ENCODE results near the gene ARHGEF9.

The ARHGEF9 gene

GRCh38 chrX:63719633-63720032 lies 65.4 kb downstream of the ARHGEF9 start:
- ChIA-PET CTCF (no interaction called here), POLR2A (no interaction called here)
- TF ChIP-seq L3MBTL2 (conservative IDR thresholded peaks at IDR 0.05), result no peak
- no peak for TF ChIP-seq FOXM1 (IDR thresholded peaks at IDR 0.05; ENCODE audit: borderline replicate concordance)
- TF ChIP-seq LEF1 (IDR thresholded peaks at IDR 0.05; ENCODE audit: borderline replicate concordance), result no peak
- no peak for TF ChIP-seq ARNT (IDR thresholded peaks at IDR 0.05)
- TF ChIP-seq ZNF384 (IDR thresholded peaks at IDR 0.05), result no peak
- no peak for TF ChIP-seq BHLHE40 (IDR thresholded peaks at IDR 0.05; ENCODE audit: borderline replicate concordance)
- no peak for TF ChIP-seq TARDBP (IDR thresholded peaks at IDR 0.05)
- TF ChIP-seq FOXA1 (IDR thresholded peaks at IDR 0.05), result no peak
- TF ChIP-seq ELF4 (IDR thresholded peaks at IDR 0.05), result no peak
- no peak for TF ChIP-seq CTBP1 (IDR thresholded peaks at IDR 0.05; ENCODE audit: borderline replicate concordance)
- TF ChIP-seq PKNOX1 (IDR thresholded peaks at IDR 0.05), result no peak
- TF ChIP-seq SP1 (IDR thresholded peaks at IDR 0.05), result no peak
- no peak for TF ChIP-seq SUZ12 (IDR thresholded peaks at IDR 0.05)
- TF ChIP-seq HDGF (IDR thresholded peaks at IDR 0.05; ENCODE audit: borderline replicate concordance), result no peak
- TF ChIP-seq FOXK2 (IDR thresholded peaks at IDR 0.05), result no peak
- TF ChIP-seq NFRKB (IDR thresholded peaks at IDR 0.05), result no peak
- DNase-seq (ENCODE audit: extremely low spot score), result no peak

- TF ChIP-seq FOXM1 (IDR thresholded peaks at IDR 0.05; ENCODE audit: borderline replicate concordance) (no peak), ZNF384 (IDR thresholded peaks at IDR 0.05) (no peak), ARNT (IDR thresholded peaks at IDR 0.05) (no peak), FOXK2 (IDR thresholded peaks at IDR 0.05) (no peak), TARDBP (IDR thresholded peaks at IDR 0.05) (no peak), LEF1 (IDR thresholded peaks at IDR 0.05; ENCODE audit: borderline replicate concordance) (no peak), BHLHE40 (IDR thresholded peaks at IDR 0.05; ENCODE audit: borderline replicate concordance) (no peak), SP1 (IDR thresholded peaks at IDR 0.05) (no peak), HDGF (IDR thresholded peaks at IDR 0.05; ENCODE audit: borderline replicate concordance) (no peak), PKNOX1 (IDR thresholded peaks at IDR 0.05) (no peak), L3MBTL2 (conservative IDR thresholded peaks at IDR 0.05) (no peak), CTBP1 (IDR thresholded peaks at IDR 0.05; ENCODE audit: borderline replicate concordance) (no peak), SUZ12 (IDR thresholded peaks at IDR 0.05) (no peak), FOXA1 (IDR thresholded peaks at IDR 0.05) (no peak), ELF4 (IDR thresholded peaks at IDR 0.05) (no peak), NFRKB (IDR thresholded peaks at IDR 0.05) (no peak)
- ChIA-PET CTCF (no interaction called here), POLR2A (no interaction called here)
- no peak for DNase-seq (ENCODE audit: extremely low spot score)
Measured at GRCh38 chrX:63718010-63718694, 66.9 kb downstream of the ARHGEF9 start.

GRCh38 chrX:63713526-63713925 lies 71.5 kb downstream of the ARHGEF9 start:
- ChIA-PET CTCF (no interaction called here), POLR2A (no interaction called here)
- no peak for DNase-seq (ENCODE audit: extremely low spot score)
- TF ChIP-seq FOXM1 (IDR thresholded peaks at IDR 0.05; ENCODE audit: borderline replicate concordance) (no peak), HDGF (IDR thresholded peaks at IDR 0.05; ENCODE audit: borderline replicate concordance) (no peak), PKNOX1 (IDR thresholded peaks at IDR 0.05) (no peak), TARDBP (IDR thresholded peaks at IDR 0.05) (no peak), BHLHE40 (IDR thresholded peaks at IDR 0.05; ENCODE audit: borderline replicate concordance) (no peak), CTBP1 (IDR thresholded peaks at IDR 0.05; ENCODE audit: borderline replicate concordance) (no peak), SP1 (IDR thresholded peaks at IDR 0.05) (no peak), FOXK2 (IDR thresholded peaks at IDR 0.05) (no peak), ZNF384 (IDR thresholded peaks at IDR 0.05) (no peak), L3MBTL2 (conservative IDR thresholded peaks at IDR 0.05) (no peak)

- CTCF ChIA-PET, result no interaction called here
- no peak for TF ChIP-seq FOXK2 (IDR thresholded peaks at IDR 0.05)
- no peak for TF ChIP-seq L3MBTL2 (conservative IDR thresholded peaks at IDR 0.05)
- no peak for TF ChIP-seq SUZ12 (IDR thresholded peaks at IDR 0.05)
- no peak for TF ChIP-seq CTBP1 (IDR thresholded peaks at IDR 0.05; ENCODE audit: borderline replicate concordance)
Measured at GRCh38 chrX:63708801-63709200, 76.2 kb downstream of the ARHGEF9 start.

GRCh38 chrX:63702556-63702955 lies 82.5 kb downstream of the ARHGEF9 start:
- no peak for DNase-seq (ENCODE audit: extremely low spot score)
- ChIA-PET CTCF (interaction anchor here (0.6 kb wide), 1 partner anchor 361 kb away, joined by 3 read pairs; no protein-coding TSS in a partner anchor), POLR2A (no interaction called here)
- TF ChIP-seq L3MBTL2 (conservative IDR thresholded peaks at IDR 0.05) (no peak), FOXK2 (IDR thresholded peaks at IDR 0.05) (no peak), TARDBP (IDR thresholded peaks at IDR 0.05) (no peak), FOXM1 (IDR thresholded peaks at IDR 0.05; ENCODE audit: borderline replicate concordance) (no peak)

More at GRCh38 chrX:63708801-63709200, 76.2 kb downstream of the ARHGEF9 start:
- POLR2A ChIA-PET, result no interaction called here
- DNase-seq (ENCODE audit: extremely low spot score), result no peak

- no peak for TF ChIP-seq CTBP1 (IDR thresholded peaks at IDR 0.05; ENCODE audit: borderline replicate concordance)
- no peak for TF ChIP-seq FOXA1 (IDR thresholded peaks at IDR 0.05)
- TF ChIP-seq ZNF384 (IDR thresholded peaks at IDR 0.05), result no peak
- TF ChIP-seq ELF4 (IDR thresholded peaks at IDR 0.05), result no peak
- no peak for TF ChIP-seq HDGF (IDR thresholded peaks at IDR 0.05; ENCODE audit: borderline replicate concordance)
- TF ChIP-seq TARDBP (IDR thresholded peaks at IDR 0.05), result no peak
- TF ChIP-seq LEF1 (IDR thresholded peaks at IDR 0.05; ENCODE audit: borderline replicate concordance), result no peak
- no peak for TF ChIP-seq FOXK2 (IDR thresholded peaks at IDR 0.05)
- no peak for TF ChIP-seq SUZ12 (IDR thresholded peaks at IDR 0.05)
- no peak for TF ChIP-seq L3MBTL2 (conservative IDR thresholded peaks at IDR 0.05)
- no peak for TF ChIP-seq FOXM1 (IDR thresholded peaks at IDR 0.05; ENCODE audit: borderline replicate concordance)
- TF ChIP-seq NFRKB (IDR thresholded peaks at IDR 0.05), result no peak
- TF ChIP-seq BHLHE40 (IDR thresholded peaks at IDR 0.05; ENCODE audit: borderline replicate concordance), result no peak
- no peak for TF ChIP-seq SP1 (IDR thresholded peaks at IDR 0.05)
- TF ChIP-seq ARNT (IDR thresholded peaks at IDR 0.05), result no peak
- TF ChIP-seq PKNOX1 (IDR thresholded peaks at IDR 0.05), result no peak
- peak; percentile 49 for DNase-seq (ENCODE audit: extremely low spot score)
- POLR2A ChIA-PET, result no interaction called here
- CTCF ChIA-PET, result interaction anchor here (0.6 to 0.8 kb wide), 3 partner anchors 378 to 938 kb away, joined by 3 read pairs; no protein-coding TSS in a partner anchor
Measured at GRCh38 chrX:63686878-63687714, 97.9 kb downstream of the ARHGEF9 start.
